Measurements from ENCODE around the gene ZNF529. TPM values are rescaled to one million over a fixed set of nuclear protein-coding genes. Genes with fewer than 3 reads are reported as not detected.
A peak's percentile ranks its signal among the peaks of the same experiment; 100 is the strongest.
"Not testable (repeated sequence)": the region's sequence is repeated elsewhere in the genome, so short reads cannot be mapped to it uniquely, and the experiment has no call there.

ZNF529 gene
- 10 to 100 TPM; 11.4 to 19.5 (median 15.2) TPM for total RNA-seq

- Histone ChIP-seq H3K9me3 (no peaks in the 10 kb centered on the region), H3K27me3 (no peaks in the 10 kb centered on the region), H3K4me1 (peaks cover 13 to 16% of the 10 kb centered on the region in 2 donors), H3K4me3 (replicated peaks in 1 of 3) (peak within 1 kb of the TSS; percentile 91 to 100 (median 99)), H3K27ac (peak within 1 kb of the TSS; percentile 61 to 81 (median 79)), H3K36me3 (peaks cover 3 to 7% of the 10 kb centered on the region in 2 donors)
- TF ChIP-seq CTCF (IDR thresholded peaks at IDR 0.05) = peak in 1 of 6 experiments; percentile 9
- TF ChIP-seq POLR2A (IDR thresholded peaks at IDR 0.05) = peak in 1 of 2 donors; percentile 85
- intact Hi-C loops (cut with DNase I) = no loop called here
- 1% methylated on average over 32 to 37 of the region's 66 CpGs for WGBS, 2 donors
- DNase-seq = peak; percentile 89 to 91
Observed at GRCh38 chr19:36573020-36573894, at the start of gene ZNF529. TSS of gene ZNF529 (minus strand) at chr19:36573292. CDS start at chr19:36572346, 946 bp downstream.

DNA sequence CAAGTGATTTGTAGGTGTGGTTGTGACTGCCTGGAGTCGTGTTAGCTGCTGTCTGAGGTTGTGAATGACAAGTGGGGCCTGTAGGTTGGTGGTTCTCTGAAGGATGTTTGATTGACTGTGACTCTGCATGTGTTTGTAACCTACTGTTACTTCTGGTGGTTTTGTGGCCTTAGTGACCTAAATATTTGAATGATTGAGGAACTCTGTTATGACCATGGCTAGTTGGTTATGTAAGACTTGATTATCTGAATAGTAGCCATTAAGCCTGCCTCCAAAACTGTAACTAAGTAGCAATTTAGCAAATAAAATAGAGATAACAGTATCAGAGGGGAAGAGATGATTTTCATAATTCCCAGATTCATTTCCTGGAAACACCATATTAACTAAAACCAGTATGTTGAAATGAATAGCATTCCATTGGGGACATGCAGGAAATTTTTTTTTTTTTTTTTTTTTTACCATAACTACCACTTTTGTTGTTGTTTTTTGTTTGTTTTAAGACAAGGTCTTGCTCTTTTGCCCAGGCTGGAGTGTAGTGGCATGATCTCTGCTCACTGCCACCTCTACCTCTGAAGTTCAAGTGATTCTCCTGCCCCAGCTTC, 32.9 kb upstream of the ZNF529 start:
- peaks cover 5 to 13% of the 10 kb centered on the region in 2 donors for H3K4me1 ChIP-seq
- H3K4me3 ChIP-seq (replicated peaks in 1 of 3) = peak overlapping the region in 1 of 3 donors; percentile 71
- peak overlapping the region in 2 of 3 donors; percentile 72 to 76 for H3K27ac ChIP-seq
- no peaks in the 10 kb centered on the region for H3K27me3 ChIP-seq
- no peaks in the 10 kb centered on the region for H3K9me3 ChIP-seq
- peaks cover 3 to 7% of the 10 kb centered on the region in 2 donors for H3K36me3 ChIP-seq
- DNase-seq = peak in 1 of 2 donors; percentile 5
- intact Hi-C loops (cut with DNase I) = no loop called here
- TF ChIP-seq POLR2A (IDR thresholded peaks at IDR 0.05) (no peak), CTCF (IDR thresholded peaks at IDR 0.05) (no peak)
- WGBS, 2 donors = 0 to 6% methylated on average over 1 of the region's 1 CpG

- TF ChIP-seq POLR2A (IDR thresholded peaks at IDR 0.05) = peak in 1 of 2 donors; percentile 57
- TF ChIP-seq CTCF (IDR thresholded peaks at IDR 0.05) = no peak
- intact Hi-C loops (cut with DNase I) = no loop called here
- peak within 1 kb of the TSS; percentile 42 to 71 (median 60) for H3K4me3 ChIP-seq (replicated peaks in 1 of 3)
- peaks cover 5 to 13% of the 10 kb centered on the region in 2 donors for H3K4me1 ChIP-seq
- peaks cover 0 to 5% of the 10 kb centered on the region in 2 donors for H3K36me3 ChIP-seq
- peak within 1 kb of the TSS; percentile 71 to 76 (median 72) for H3K27ac ChIP-seq
- H3K9me3 ChIP-seq = no peaks in the 10 kb centered on the region
- no peaks in the 10 kb centered on the region for H3K27me3 ChIP-seq
- peak; percentile 80 to 82 for DNase-seq
- 1% methylated on average over 41 to 51 of the region's 73 CpGs for WGBS, 2 donors
Observed at GRCh38 chr19:36605101-36605876, 32.2 kb upstream of the ZNF529 start, which contains the start of gene ZNF382. TSS of gene ZNF382 (plus strand) at chr19:36605313. CDS start at chr19:36609915, 4,602 bp downstream.

- intact Hi-C loops (cut with DNase I) = no loop called here
- WGBS, 2 donors = 0% methylated on average over 2 to 5 of the region's 21 CpGs
- peak; percentile 70 to 74 for DNase-seq
Observed at GRCh38 chr19:36604656-36605100, 31.6 kb upstream of the ZNF529 start.

DNA sequence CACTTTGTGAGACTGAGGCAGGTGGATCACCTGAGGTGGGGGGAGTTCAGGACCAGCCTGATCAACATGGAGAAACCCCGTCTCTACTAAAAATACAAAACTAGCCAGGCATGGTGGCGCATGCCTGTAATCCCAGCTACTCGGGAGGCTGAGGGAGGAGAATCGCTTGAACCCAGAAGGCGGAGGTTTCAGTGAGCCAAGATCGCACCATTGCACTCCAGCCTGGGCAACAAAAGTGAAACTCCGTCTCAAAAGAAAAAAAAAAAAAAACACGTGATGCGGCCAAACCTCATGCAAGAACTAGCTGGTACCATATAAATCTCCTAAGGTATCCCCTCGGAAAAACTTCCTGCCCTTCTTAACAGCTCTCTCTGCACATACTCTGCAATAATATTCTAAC, 29.6 kb upstream of the ZNF529 start:
- H3K36me3 ChIP-seq; H3K27ac ChIP-seq; H3K27me3 ChIP-seq; H3K9me3 ChIP-seq; intact Hi-C loops (cut with DNase I); DNase-seq; H3K4me3 ChIP-seq (replicated peaks in 1 of 3): not testable (repeated sequence)
- 89 to 98% methylated on average over 10 of the region's 10 CpGs for WGBS, 2 donors
- H3K4me1 ChIP-seq = peaks cover 5 to 13% of the 10 kb centered on the region in 2 donors

More at GRCh38 chr19:36604656-36605100, 31.6 kb upstream of the ZNF529 start:
- Histone ChIP-seq H3K9me3 (no peaks in the 10 kb centered on the region), H3K27ac (peak overlapping the region; percentile 71 to 76 (median 72)), H3K4me3 (replicated peaks in 1 of 3) (peak overlapping the region; percentile 42 to 71 (median 60)), H3K4me1 (peaks cover 5 to 13% of the 10 kb centered on the region in 2 donors), H3K27me3 (no peaks in the 10 kb centered on the region), H3K36me3 (peaks cover 0 to 1% of the 10 kb centered on the region in 2 donors)
- TF ChIP-seq CTCF (IDR thresholded peaks at IDR 0.05) (no peak), POLR2A (IDR thresholded peaks at IDR 0.05) (no peak)
